H9 (cell line): ENCODE data around the gene CC2D2A. TPM values are rescaled to one million over a fixed set of nuclear protein-coding genes. Genes with fewer than 3 reads are reported as not detected.
A peak's percentile ranks its signal among the peaks of the same experiment; 100 is the strongest.

Source experiments
- DNase-seq: peaks from one replicate; pipeline ENCODE4 v3.0.0-alpha.2; 2017
- H2AFZ ChIP-seq: one replicate; pipeline ENCODE4 v1.6.1; 2013; ENCODE audit warnings: mild to moderate bottlenecking, low read length, control low read depth, moderate library complexity
- H2AK5ac ChIP-seq: 2 replicates; pipeline ENCODE4 v1.6.1; 2013; ENCODE audit warnings: low read length, control low read depth, mixed read lengths; ENCODE audit not compliant: insufficient read length
- H2BK120ac ChIP-seq: one replicate; pipeline ENCODE4 v1.6.1; 2013; ENCODE audit warnings: low read depth, mild to moderate bottlenecking, low read length, control low read depth, inconsistent platforms; ENCODE audit not compliant: poor library complexity, severe bottlenecking
- H2BK12ac ChIP-seq: 2 replicates; pipeline ENCODE4 v1.6.1; 2013; ENCODE audit warnings: low read length, control low read depth, mixed read lengths, low read depth; ENCODE audit not compliant: insufficient read length
- H2BK15ac ChIP-seq: 2 replicates; pipeline ENCODE4 v1.6.1; 2013; ENCODE audit warnings: low read depth, low read length, control low read depth
- H2BK20ac ChIP-seq: one replicate; pipeline ENCODE4 v1.6.1; 2013; ENCODE audit warnings: low read depth, mild to moderate bottlenecking, low read length, control low read depth, inconsistent platforms; ENCODE audit not compliant: poor library complexity, severe bottlenecking
- H2BK5ac ChIP-seq: 2 replicates; pipeline ENCODE4 v1.6.1; 2013; ENCODE audit warnings: low read length, control low read depth, mixed read lengths; ENCODE audit not compliant: insufficient read length
- H3K14ac ChIP-seq: 2 replicates; pipeline ENCODE4 v1.6.1; 2013; ENCODE audit warnings: low read length, control low read depth; ENCODE audit not compliant: insufficient read depth
- H3K18ac ChIP-seq: 2 replicates; pipeline ENCODE4 v1.6.1; 2013; ENCODE audit warnings: low read depth, mild to moderate bottlenecking, mixed read lengths, low read length, control low read depth; ENCODE audit not compliant: insufficient read length
- H3K23ac ChIP-seq: 2 replicates; pipeline ENCODE4 v1.6.1; 2013; ENCODE audit warnings: low read length, control low read depth, mixed read lengths, low read depth; ENCODE audit not compliant: insufficient read length
- H3K23me2 ChIP-seq: 2 replicates; pipeline ENCODE4 v1.6.1; 2013; ENCODE audit warnings: low read depth, mild to moderate bottlenecking, mixed read lengths, low read length, control low read depth; ENCODE audit not compliant: insufficient read length, poor library complexity, severe bottlenecking
- H3K27ac ChIP-seq: 2 replicates; pipeline ENCODE4 v1.5.1; 2013; ENCODE audit warnings: low read length, control low read depth, mixed read lengths, low read depth; ENCODE audit not compliant: insufficient read length
- H3K27me3 ChIP-seq: 2 replicates; pipeline ENCODE4 v1.6.1; 2013; ENCODE audit warnings: low read length, control low read depth, inconsistent platforms; ENCODE audit not compliant: insufficient read depth
- H3K4ac ChIP-seq: 2 replicates; pipeline ENCODE4 v1.6.1; 2013; ENCODE audit warnings: low read depth, mild to moderate bottlenecking, control low read depth, inconsistent platforms, low read length, moderate library complexity
- H3K4me1 ChIP-seq: 2 replicates; pipeline ENCODE4 v1.6.1; 2013; ENCODE audit warnings: low read length, control low read depth, inconsistent platforms; ENCODE audit not compliant: insufficient read depth
- H3K4me2 ChIP-seq: 2 replicates; pipeline ENCODE4 v1.6.1; 2013; ENCODE audit warnings: low read length, control low read depth, mixed read lengths; ENCODE audit not compliant: insufficient read length, insufficient read depth
- H3K56ac ChIP-seq: 2 replicates; pipeline ENCODE4 v1.6.1; 2013; ENCODE audit warnings: low read depth, mild to moderate bottlenecking, mixed read lengths, low read length, control low read depth; ENCODE audit not compliant: insufficient read length
- H3K79me1 ChIP-seq: 2 replicates; pipeline ENCODE4 v1.6.1; 2013; ENCODE audit warnings: low read depth, mild to moderate bottlenecking, moderate library complexity, low read length, control low read depth, inconsistent platforms; ENCODE audit not compliant: insufficient read depth, poor library complexity, severe bottlenecking
- H3K79me2 ChIP-seq: 2 replicates; pipeline ENCODE4 v1.6.1; 2013; ENCODE audit warnings: low read length, control low read depth, inconsistent platforms; ENCODE audit not compliant: insufficient read depth
- H3K9ac ChIP-seq: 2 replicates; pipeline ENCODE4 v1.6.1; 2013; ENCODE audit warnings: low read length, control low read depth, mixed read lengths; ENCODE audit not compliant: insufficient read length; ENCODE audit errors: extremely low read depth
- H3K9me3 ChIP-seq: one replicate; pipeline ENCODE4 v1.6.1; 2013; ENCODE audit warnings: low read depth, low read length, inconsistent platforms; ENCODE audit not compliant: control insufficient read depth
- H3T11ph ChIP-seq: one replicate; pipeline ENCODE4 v1.6.1; 2013; ENCODE audit warnings: mild to moderate bottlenecking, low read length, control low read depth, inconsistent platforms
- H4K20me1 ChIP-seq: one replicate; pipeline ENCODE4 v1.6.1; 2013; ENCODE audit not compliant: control insufficient read depth, insufficient read length, insufficient read depth
- H4K5ac ChIP-seq: 2 replicates; pipeline ENCODE4 v1.6.1; 2013; ENCODE audit warnings: low read depth, mild to moderate bottlenecking, mixed read lengths, low read length, control low read depth; ENCODE audit not compliant: insufficient read length
- H4K8ac ChIP-seq: replicated peaks from 2 replicates; pipeline ENCODE4 v1.6.1; 2013; ENCODE audit warnings: low read length, control low read depth, mixed read lengths, low read depth; ENCODE audit not compliant: insufficient read length
- H4K91ac ChIP-seq: 2 replicates; pipeline ENCODE4 v1.6.1; 2013; ENCODE audit warnings: low read depth, mild to moderate bottlenecking, moderate library complexity, mixed read lengths, low read length, control low read depth; ENCODE audit not compliant: insufficient read length
- H3K27ac Mint-ChIP-seq, 3 experiments: 2 replicates in 2 of 3; 3 replicates in 1 of 3; pipeline ENCODE4 v1.8.0; 2020 to 2021; ENCODE audit warnings: mixed read lengths in 3 of 3, mild to moderate bottlenecking in 1 of 3, moderate library complexity in 1 of 3
- H3K27me3 Mint-ChIP-seq: 2 replicates; pipeline ENCODE4 v1.8.0; 2021; ENCODE audit warnings: low read depth, mild to moderate bottlenecking, moderate library complexity, mixed read lengths
- H3K36me3 Mint-ChIP-seq, 3 experiments: 2 replicates in 2 of 3; 3 replicates in 1 of 3; pipeline ENCODE4 v1.8.0; 2020 to 2021; ENCODE audit warnings: low read depth in 3 of 3, mixed read lengths in 3 of 3; ENCODE audit not compliant: insufficient read depth in 1 of 3
- H3K4me1 Mint-ChIP-seq, 2 experiments: 2 replicates each; pipeline ENCODE4 v1.8.0; 2020; ENCODE audit warnings: mixed read lengths in 2 of 2
- H3K4me3 Mint-ChIP-seq, 2 experiments: 2 replicates in 1 of 2; 3 replicates in 1 of 2; pipeline ENCODE4 v1.8.0; 2020 to 2021; ENCODE audit warnings: mild to moderate bottlenecking in 2 of 2, mixed read lengths in 2 of 2, moderate library complexity in 1 of 2
- H3K9me3 Mint-ChIP-seq, 2 experiments: 2 replicates in 1 of 2; 3 replicates in 1 of 2; pipeline ENCODE4 v1.8.0; 2020; ENCODE audit warnings: mild to moderate bottlenecking in 2 of 2, mixed read lengths in 2 of 2, moderate library complexity in 1 of 2
- total RNA-seq: library from RNA; stranded (reverse); gene quantifications from 2 replicates; pipeline ENCODE4 v1.2.1, GENCODE V29; 2021
- TF ChIP-seq, protein P1 (sequence below): fragments of 200-600 bp; sonication (generic); conservative IDR thresholded peaks from 3 replicates; pipeline ENCODE4 v1.8.0; 2021; ENCODE audit warnings: antibody characterized with exemption, mild to moderate bottlenecking

CC2D2A gene
- total RNA-seq, 1 experiment from 2014 or later, result 10.4 TPM

DNA sequence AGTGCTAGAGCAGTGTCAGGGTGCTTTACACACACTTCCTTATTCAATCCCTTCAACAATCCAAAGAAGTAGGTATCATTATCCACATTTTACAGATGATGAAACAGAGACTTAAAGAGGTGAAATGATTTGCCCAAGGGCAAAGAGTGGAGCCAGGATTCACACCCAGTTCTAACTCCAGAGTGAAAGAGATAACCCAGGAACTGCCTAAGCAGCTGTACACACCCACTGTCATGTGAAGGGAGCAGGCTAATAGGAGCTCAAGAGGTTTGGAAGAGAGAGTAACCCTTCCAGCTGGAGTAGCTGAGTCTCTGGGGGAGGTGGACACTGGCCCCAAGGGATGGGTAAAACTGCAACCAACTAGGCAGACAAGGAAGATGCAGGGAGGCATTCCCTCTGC, 92.9 kb downstream of the CC2D2A start:
- Histone ChIP-seq H2AK5ac (no peak overlapping the region), H3K4ac (no peak overlapping the region), H3K23me2 (no peaks in the 10 kb centered on the region), H3K27ac (no peak overlapping the region), H2BK5ac (no peak overlapping the region), H4K91ac (no peak overlapping the region), H3K14ac (no peak overlapping the region), H3K79me2 (no peaks in the 10 kb centered on the region), H3K9me3 (no peaks in the 10 kb centered on the region), H3K56ac (no peak overlapping the region), H2AFZ (no peak overlapping the region), H3K4me1 (no peaks in the 10 kb centered on the region), H4K20me1 (no peaks in the 10 kb centered on the region), H3K4me2 (no peak overlapping the region), H3K23ac (no peak overlapping the region), H3K9ac (no peak overlapping the region), H3K27me3 (no peaks in the 10 kb centered on the region), H3K79me1 (no peaks in the 10 kb centered on the region), H2BK15ac (no peak overlapping the region), H3T11ph (no peak overlapping the region), H2BK12ac (no peak overlapping the region), H3K18ac (no peak overlapping the region), H2BK20ac (no peak overlapping the region), H2BK120ac (no peak overlapping the region), H4K5ac (no peak overlapping the region), H4K8ac (no peak overlapping the region)
- peaks cover 3 to 18% (median 4%) of the 10 kb centered on the region in 3 experiments; a peak in 4 of 7 replicates for H3K36me3 Mint-ChIP-seq
- H3K27me3 Mint-ChIP-seq, result no peaks in the 10 kb centered on the region
- H3K4me3 Mint-ChIP-seq, result no peak overlapping the region
- peak overlapping the region in 1 of 3 experiments; percentile 56; a peak in 1 of 7 replicates for H3K27ac Mint-ChIP-seq
- no peaks in the 10 kb centered on the region for H3K9me3 Mint-ChIP-seq
- no peak for DNase-seq
- TF ChIP-seq, protein P1, sequence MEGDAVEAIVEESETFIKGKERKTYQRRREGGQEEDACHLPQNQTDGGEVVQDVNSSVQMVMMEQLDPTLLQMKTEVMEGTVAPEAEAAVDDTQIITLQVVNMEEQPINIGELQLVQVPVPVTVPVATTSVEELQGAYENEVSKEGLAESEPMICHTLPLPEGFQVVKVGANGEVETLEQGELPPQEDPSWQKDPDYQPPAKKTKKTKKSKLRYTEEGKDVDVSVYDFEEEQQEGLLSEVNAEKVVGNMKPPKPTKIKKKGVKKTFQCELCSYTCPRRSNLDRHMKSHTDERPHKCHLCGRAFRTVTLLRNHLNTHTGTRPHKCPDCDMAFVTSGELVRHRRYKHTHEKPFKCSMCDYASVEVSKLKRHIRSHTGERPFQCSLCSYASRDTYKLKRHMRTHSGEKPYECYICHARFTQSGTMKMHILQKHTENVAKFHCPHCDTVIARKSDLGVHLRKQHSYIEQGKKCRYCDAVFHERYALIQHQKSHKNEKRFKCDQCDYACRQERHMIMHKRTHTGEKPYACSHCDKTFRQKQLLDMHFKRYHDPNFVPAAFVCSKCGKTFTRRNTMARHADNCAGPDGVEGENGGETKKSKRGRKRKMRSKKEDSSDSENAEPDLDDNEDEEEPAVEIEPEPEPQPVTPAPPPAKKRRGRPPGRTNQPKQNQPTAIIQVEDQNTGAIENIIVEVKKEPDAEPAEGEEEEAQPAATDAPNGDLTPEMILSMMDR, result no peak
- peaks cover 0 to 5% of the 10 kb centered on the region in 2 experiments; a peak in 1 of 4 replicates for H3K4me1 Mint-ChIP-seq
